Activated naive CD4-positive, alpha-beta T cell (primary cell): ENCODE measurements around the gene TPRA1.

Source experiments
- DNase-seq, 4 experiments: peaks; one replicate each; lab custom pipeline; 2025; lab: John Stamatoyannopoulos, UW

The TPRA1 gene

GRCh38 chr3:127590282-127590592 is 296 bp downstream of the TPRA1 start:
- peak in 1 of 4 experiments; percentile 30 for DNase-seq

- DNase-seq: no peak
Observed at GRCh38 chr3:127589600-127590281, 792 bp downstream of the TPRA1 start.

- no peak for DNase-seq
Observed at GRCh38 chr3:127588806-127589577, 1.5 kb downstream of the TPRA1 start.

GRCh38 chr3:127587876-127588275 is 2.7 kb downstream of the TPRA1 start:
- DNase-seq: no peak

- no peak for DNase-seq
Observed at GRCh38 chr3:127585813-127586413, 4.6 kb downstream of the TPRA1 start.

- DNase-seq: no peak
Observed at GRCh38 chr3:127585163-127585812, 5.2 kb downstream of the TPRA1 start.

GRCh38 chr3:127584734-127585133 is 5.8 kb downstream of the TPRA1 start:
- DNase-seq: no peak

- no peak for DNase-seq
Observed at GRCh38 chr3:127580327-127581060, 10.0 kb downstream of the TPRA1 start.

- DNase-seq: no peak
Observed at GRCh38 chr3:127578802-127579201, 11.7 kb downstream of the TPRA1 start.

GRCh38 chr3:127578168-127578567 is 12.4 kb downstream of the TPRA1 start:
- DNase-seq: no peak

GRCh38 chr3:127577448-127577847 is 13.1 kb downstream of the TPRA1 start:
- no peak for DNase-seq

GRCh38 chr3:127574880-127575878 is 15.4 kb downstream of the TPRA1 start:
- peak; percentile 60 to 76 (median 62) for DNase-seq

- DNase-seq: no peak
Observed at GRCh38 chr3:127573912-127574311, 16.6 kb downstream of the TPRA1 start.

- DNase-seq: no peak
Observed at GRCh38 chr3:127573401-127573800, 17.1 kb downstream of the TPRA1 start.

GRCh38 chr3:127572735-127573134 is 17.8 kb downstream of the TPRA1 start:
- no peak for DNase-seq

- DNase-seq: no peak
Observed at GRCh38 chr3:127572186-127572585, 18.3 kb downstream of the TPRA1 start.

- no peak for DNase-seq
Observed at GRCh38 chr3:127570520-127570919, 20.0 kb downstream of the TPRA1 start.

GRCh38 chr3:127569160-127569559 is 21.4 kb downstream of the TPRA1 start:
- no peak for DNase-seq

- DNase-seq: no peak
Observed at GRCh38 chr3:127568586-127568985, 21.9 kb downstream of the TPRA1 start.

GRCh38 chr3:127566833-127567232 is 23.7 kb downstream of the TPRA1 start:
- no peak for DNase-seq

- DNase-seq: no peak
Observed at GRCh38 chr3:127565711-127566110, 24.8 kb downstream of the TPRA1 start.
